NB4 (cell line): ENCODE results near the gene MAP3K5.

Experiments
- DNase-seq: peaks from one replicate; pipeline ENCODE4 v3.0.0; 2010; ENCODE audit warnings: low read depth
- H3K4me3 ChIP-seq: one replicate; pipeline ENCODE4 v1.5.1; 2011; ENCODE audit warnings: mild to moderate bottlenecking, low read depth, low read length, moderate library complexity
- MAX ChIP-seq: IDR thresholded peaks from 2 replicates; pipeline ENCODE4 v1.6.1; 2011; ENCODE audit warnings: low read depth, low read length
- MYC ChIP-seq: IDR thresholded peaks from 2 replicates; pipeline ENCODE4 v1.6.1; 2011; ENCODE audit warnings: low read depth, low read length
- POLR2A ChIP-seq: IDR thresholded peaks from 2 replicates; pipeline ENCODE4 v1.6.1; 2011; ENCODE audit warnings: mild to moderate bottlenecking; ENCODE audit not compliant: insufficient read length; ENCODE audit errors: extremely low read depth
- TF ChIP-seq, protein P1 (sequence below): IDR thresholded peaks from one replicate; pipeline ENCODE4 v1.5.1; 2012; ENCODE audit warnings: low read depth, low read length

The MAP3K5 gene

GRCh38 chr6:136526937-136527336 lies 265.3 kb downstream of the MAP3K5 start:
- DNase-seq, result no peak
- no peak overlapping the region for H3K4me3 ChIP-seq
- TF ChIP-seq, protein P1, sequence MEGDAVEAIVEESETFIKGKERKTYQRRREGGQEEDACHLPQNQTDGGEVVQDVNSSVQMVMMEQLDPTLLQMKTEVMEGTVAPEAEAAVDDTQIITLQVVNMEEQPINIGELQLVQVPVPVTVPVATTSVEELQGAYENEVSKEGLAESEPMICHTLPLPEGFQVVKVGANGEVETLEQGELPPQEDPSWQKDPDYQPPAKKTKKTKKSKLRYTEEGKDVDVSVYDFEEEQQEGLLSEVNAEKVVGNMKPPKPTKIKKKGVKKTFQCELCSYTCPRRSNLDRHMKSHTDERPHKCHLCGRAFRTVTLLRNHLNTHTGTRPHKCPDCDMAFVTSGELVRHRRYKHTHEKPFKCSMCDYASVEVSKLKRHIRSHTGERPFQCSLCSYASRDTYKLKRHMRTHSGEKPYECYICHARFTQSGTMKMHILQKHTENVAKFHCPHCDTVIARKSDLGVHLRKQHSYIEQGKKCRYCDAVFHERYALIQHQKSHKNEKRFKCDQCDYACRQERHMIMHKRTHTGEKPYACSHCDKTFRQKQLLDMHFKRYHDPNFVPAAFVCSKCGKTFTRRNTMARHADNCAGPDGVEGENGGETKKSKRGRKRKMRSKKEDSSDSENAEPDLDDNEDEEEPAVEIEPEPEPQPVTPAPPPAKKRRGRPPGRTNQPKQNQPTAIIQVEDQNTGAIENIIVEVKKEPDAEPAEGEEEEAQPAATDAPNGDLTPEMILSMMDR, result no peak
- TF ChIP-seq POLR2A, result no peak
- no peak for TF ChIP-seq MYC
- TF ChIP-seq MAX, result no peak

DNA sequence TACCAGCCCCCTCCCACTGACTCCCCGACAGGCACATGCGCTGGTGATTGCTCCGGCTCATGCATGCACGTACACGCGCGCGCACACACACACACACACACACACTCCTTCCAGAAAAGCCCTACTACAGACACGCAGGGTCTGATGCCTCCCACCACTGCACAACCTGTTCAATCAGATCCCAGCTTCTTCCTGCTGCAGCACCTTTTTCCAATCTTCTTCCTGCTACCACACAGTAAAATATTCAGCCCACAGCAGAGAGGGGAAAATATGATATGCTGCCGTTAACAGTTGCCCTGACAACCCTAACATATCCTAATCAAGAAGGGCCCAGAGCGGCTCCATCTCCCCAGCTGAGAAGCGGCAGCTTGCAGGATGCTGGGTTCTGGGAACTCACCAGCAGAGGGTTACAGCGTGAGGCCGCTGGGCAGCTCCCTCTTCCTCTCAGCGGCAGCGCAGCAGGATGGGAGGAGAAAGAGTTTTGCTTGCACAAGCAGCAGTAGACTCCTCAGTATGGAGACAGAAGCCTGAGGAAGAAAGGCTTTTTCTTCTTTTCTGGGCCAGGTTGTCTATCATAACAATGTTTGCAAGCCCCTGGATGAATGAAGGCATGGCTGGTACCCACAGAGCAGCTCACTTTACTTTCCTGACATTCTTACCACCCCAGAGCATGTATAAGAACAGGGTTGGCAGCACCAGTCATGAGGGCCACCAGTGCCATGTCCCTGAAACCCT lies 265.9 kb downstream of the MAP3K5 start:
- peak; percentile 88 for DNase-seq
- H3K4me3 ChIP-seq, result no peak overlapping the region
- no peak for TF ChIP-seq POLR2A
- TF ChIP-seq, protein P1, result peak; percentile 46
- TF ChIP-seq MAX, result peak; percentile 35; the same call in 1 of the 2 replicates
- peak; percentile 60; the same call in 1 of the 2 replicates for TF ChIP-seq MYC

DNA sequence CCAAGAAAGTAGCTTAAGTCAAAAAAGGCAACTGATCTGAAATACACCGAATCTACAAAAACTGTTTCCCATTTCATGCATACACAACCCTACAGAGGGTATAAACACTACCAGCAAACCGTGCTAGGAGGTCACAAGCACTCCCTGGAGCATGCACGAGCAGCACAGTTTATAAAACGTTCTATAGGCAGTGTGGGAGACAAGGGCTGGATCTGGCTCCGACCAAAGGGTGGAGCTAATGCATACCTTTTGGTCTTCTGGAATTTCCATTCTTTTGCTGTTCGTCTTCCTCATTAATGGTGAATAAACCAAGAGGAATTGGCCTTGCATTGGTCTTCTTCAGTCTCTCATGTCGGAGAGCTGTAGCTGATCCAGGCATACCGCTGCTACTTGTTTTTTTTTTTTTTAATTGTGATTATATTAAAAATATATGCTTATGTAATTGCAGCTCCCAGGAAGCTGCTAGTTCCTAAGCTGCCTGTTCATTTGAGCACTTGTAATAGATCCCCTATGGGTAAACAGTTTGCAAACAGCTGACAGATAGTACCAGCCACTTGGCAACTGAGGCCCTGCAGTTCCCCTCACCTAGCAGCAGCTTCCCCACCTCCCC lies 266.6 kb downstream of the MAP3K5 start:
- no peak for DNase-seq

DNA sequence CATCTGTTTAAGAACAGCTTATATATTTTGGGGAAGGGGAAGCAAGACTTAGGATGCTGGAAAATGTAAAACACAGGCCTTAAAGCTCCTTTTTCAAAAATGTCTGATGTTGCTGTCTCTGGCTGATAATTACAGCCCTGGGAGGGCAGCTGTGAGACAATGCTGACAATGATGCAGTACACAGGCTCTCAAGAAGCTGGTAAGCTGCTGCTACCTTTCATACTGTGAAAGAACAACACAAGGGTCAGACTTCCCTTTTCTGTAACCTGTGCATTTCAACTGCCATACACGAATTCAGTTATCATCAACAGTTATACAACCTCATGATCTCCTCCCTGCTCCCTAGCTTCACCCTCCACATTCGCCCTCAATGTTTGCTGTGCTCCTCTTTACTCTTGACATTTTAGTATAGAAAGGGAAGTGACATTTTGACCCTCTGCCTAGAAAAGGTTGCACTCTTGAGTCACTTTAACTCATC lies 267.3 kb downstream of the MAP3K5 start:
- no peak overlapping the region for H3K4me3 ChIP-seq
- peak; percentile 69 for DNase-seq
- 0 out of 2 replicates have a peak, but pooled peaks have one; percentile 7 for TF ChIP-seq MYC
- 0 out of 2 replicates have a peak, but pooled peaks have one; percentile 23 for TF ChIP-seq MAX
- TF ChIP-seq POLR2A, result no peak
- TF ChIP-seq, protein P1, result no peak

More for the DNA sequence above, 266.6 kb downstream of the MAP3K5 start:
- H3K4me3 ChIP-seq, result no peak overlapping the region
- TF ChIP-seq, protein P1, result no peak
- no peak for TF ChIP-seq MAX

GRCh38 chr6:136524339-136524935 lies 267.8 kb downstream of the MAP3K5 start:
- no peak overlapping the region for H3K4me3 ChIP-seq
- DNase-seq, result no peak
- TF ChIP-seq, protein P1, result no peak
- TF ChIP-seq MAX (no peak), MYC (no peak), POLR2A (no peak)
